SU-DHL-6 (cell line): ENCODE data around the gene KLHL29.

Experiments used
- CTCF ChIP-seq: fragments of 200-600 bp; sonication (generic); IDR thresholded peaks from one replicate; pipeline ENCODE4 v1.5.1; 2017; ENCODE audit warnings: antibody characterized with exemption, mild to moderate bottlenecking, low read length, moderate library complexity; ENCODE audit not compliant: insufficient read depth, poor library complexity, severe bottlenecking
- EZH2phosphoT487 ChIP-seq: fragments of 200-600 bp; sonication (generic), shearing (Covaris generic); conservative IDR thresholded peaks from 2 replicates; pipeline ENCODE4 v1.6.1; 2018; ENCODE audit warnings: mild to moderate bottlenecking, antibody characterized with exemption, low read length, moderate library complexity, mixed read lengths

GRCh38 chr2:23686405-23687029 lies 301.5 kb downstream of the KLHL29 start:
- TF ChIP-seq CTCF (no peak), EZH2phosphoT487 (no peak)
